Gastrocnemius medialis (tissue), 4 donors: ENCODE data around the gene MMP15. TPM values are rescaled to one million over a fixed set of nuclear protein-coding genes. Genes with fewer than 3 reads are reported as not detected.

ENCODE experiments used
- ATAC-seq, 2 donors: fragments of 150-250 bp; one replicate each; pipeline ENCODE4 v1.9.1; 2016
- DNase-seq, 2 donors: peaks; one replicate each; pipeline ENCODE4 v3.0.0-alpha.2; 2019
- H3K27ac ChIP-seq, 4 donors: fragments of 200-600 bp; sonication (generic); 1 replicate in 1 of 4; 2 replicates in 3 of 4; pipeline ENCODE4 v1.5.1; 2016 to 2018; ENCODE audit warnings: mild to moderate bottlenecking in 2 of 4, moderate library complexity in 1 of 4
- H3K27me3 ChIP-seq, 3 donors: fragments of 200-600 bp; sonication (generic) in 2 of 3; 1 replicate in 1 of 3; 2 replicates in 2 of 3; pipeline versions ENCODE4 v1.5.1 to v1.6.0; 2016 to 2019; ENCODE audit warnings: mild to moderate bottlenecking in 1 of 3, moderate library complexity in 1 of 3
- H3K36me3 ChIP-seq, 2 donors: fragments of 200-600 bp; sonication (generic) in 1 of 2; one replicate each; pipeline ENCODE4 v1.5.1; 2017 to 2018
- H3K4me1 ChIP-seq, 2 donors: fragments of 200-600 bp; sonication (generic) in 1 of 2; one replicate each; pipeline ENCODE4 v1.5.1; 2016 to 2017; ENCODE audit warnings: mild to moderate bottlenecking in 2 of 2
- H3K4me3 ChIP-seq, 4 donors: fragments of 200-600 bp; sonication (generic) in 3 of 4; 1 replicate in 1 of 4; 2 replicates in 3 of 4; pipeline ENCODE4 v1.5.1; 2016 to 2019; ENCODE audit warnings: mild to moderate bottlenecking in 2 of 4
- H3K9me3 ChIP-seq, 3 donors: fragments of 200-600 bp; sonication (generic) in 2 of 3; 1 replicate in 1 of 3; 2 replicates in 2 of 3; pipeline ENCODE4 v1.5.1; 2016 to 2019
- CTCF ChIP-seq, 5 experiments: fragments of 450-650 bp in 3 of 5; fragments of 200-600 bp in 2 of 5; sonication (generic) in 2 of 5; IDR thresholded peaks in 4 of 5; conservative IDR thresholded peaks in 1 of 5; 1 replicate in 4 of 5; 2 replicates in 1 of 5; pipeline ENCODE4 v1.5.1; 2016 to 2019; ENCODE audit warnings: antibody characterized with exemption in 5 of 5, mild to moderate bottlenecking in 3 of 5, moderate library complexity in 3 of 5
- POLR2A ChIP-seq, 2 donors: fragments of 450-650 bp; IDR thresholded peaks; one replicate each; pipeline ENCODE4 v1.6.1; 2017; ENCODE audit warnings: antibody characterized with exemption in 2 of 2, mild to moderate bottlenecking in 2 of 2, moderate library complexity in 2 of 2
- in situ Hi-C, 4 donors: fragments of 200-750 bp; cut with MboI; loops; one replicate each; pipeline versions ENCODE4 v1.15.0 to v1.8.0; 2017; ENCODE audit warnings: low sequenced_read_pairs in 4 of 4
- intact Hi-C: fragments of 100-400 bp; cut with DNase I; formaldehyde crosslinking; loops from one replicate; pipeline ENCODE4 v1.15.1; 2023; ENCODE audit warnings: low total_unique reads
- total RNA-seq, 4 donors: library from RNA; depleted of rRNA; stranded (reverse); fragments of >200 nt; gene quantifications; one replicate each; pipeline versions ENCODE4 v1.1.0 to v1.2.3, GENCODE V29; 2016

Gene MMP15
- total RNA-seq, 4 donors from 2014 or later, result 2.9 to 8.1 (median 4.9) TPM

- in situ Hi-C loops, result loop anchor here in 2 of 4 donors (10.0 to 25.0 kb wide), 3 partner anchors 117 to 274 kb away; partner anchors contain the start of gene KATNB1 (in 1 of the 2)
- no peak for ATAC-seq
- intact Hi-C loops, result no loop called here
Measured at GRCh38 chr16:58011652-58012051, 13.9 kb upstream of the MMP15 start.

GRCh38 chr16:58012481-58012880 is 13.1 kb upstream of the MMP15 start:
- Histone ChIP-seq H3K36me3 (peaks cover 0 to 34% of the 10 kb centered on the region in 2 donors), H3K4me1 (no peaks in the 10 kb centered on the region), H3K27me3 (no peaks in the 10 kb centered on the region), H3K27ac (no peak overlapping the region), H3K4me3 (no peak overlapping the region), H3K9me3 (no peaks in the 10 kb centered on the region)
- TF ChIP-seq POLR2A (IDR thresholded peaks at IDR 0.05), result no peak
- no peak for TF ChIP-seq CTCF (IDR thresholded peaks at IDR 0.05 in 4 of 5, conservative IDR thresholded peaks at IDR 0.05 in 1 of 5)
- DNase-seq (no peak), ATAC-seq (no peak)
- intact Hi-C loops, result no loop called here
- in situ Hi-C loops, result loop anchor here in 2 of 4 donors (10.0 to 25.0 kb wide), 3 partner anchors 118 to 275 kb away; partner anchors contain the start of gene KATNB1 (in 1 of the 2)

More at GRCh38 chr16:58011652-58012051, 13.9 kb upstream of the MMP15 start:
- no peaks in the 10 kb centered on the region for H3K27me3 ChIP-seq
- peaks cover 0 to 34% of the 10 kb centered on the region in 2 donors for H3K36me3 ChIP-seq
- no peaks in the 10 kb centered on the region for H3K4me1 ChIP-seq
- TF ChIP-seq CTCF (IDR thresholded peaks at IDR 0.05 in 4 of 5, conservative IDR thresholded peaks at IDR 0.05 in 1 of 5) (no peak), POLR2A (IDR thresholded peaks at IDR 0.05) (no peak)
- H3K9me3 ChIP-seq, result no peaks in the 10 kb centered on the region
- H3K27ac ChIP-seq, result no peak overlapping the region
- no peak for DNase-seq
- H3K4me3 ChIP-seq, result no peak overlapping the region

- no peak for DNase-seq
- no peak for ATAC-seq
- no peak for TF ChIP-seq POLR2A (IDR thresholded peaks at IDR 0.05)
- no peak for TF ChIP-seq CTCF (IDR thresholded peaks at IDR 0.05 in 4 of 5, conservative IDR thresholded peaks at IDR 0.05 in 1 of 5)
- H3K9me3 ChIP-seq, result no peaks in the 10 kb centered on the region
- H3K36me3 ChIP-seq, result peaks cover 0 to 34% of the 10 kb centered on the region in 2 donors
- H3K27ac ChIP-seq, result no peak overlapping the region
- H3K4me3 ChIP-seq, result no peak overlapping the region
- no peaks in the 10 kb centered on the region for H3K27me3 ChIP-seq
- in situ Hi-C loops (loop anchor here in 2 of 4 donors (10.0 to 25.0 kb wide), 3 partner anchors 119 to 276 kb away; partner anchors contain the start of gene KATNB1 (in 1 of the 2)), intact Hi-C loops (no loop called here)
- H3K4me1 ChIP-seq, result no peaks in the 10 kb centered on the region
Measured at GRCh38 chr16:58013201-58013956, 12.2 kb upstream of the MMP15 start.

- in situ Hi-C loops, result loop anchor here in 2 of 4 donors (10.0 to 25.0 kb wide), 3 partner anchors 122 to 280 kb away; partner anchors contain the start of gene KATNB1 (in 1 of the 2)
- intact Hi-C loops, result no loop called here
Measured at GRCh38 chr16:58016840-58017446, 8.6 kb upstream of the MMP15 start.

More at GRCh38 chr16:58016840-58017446, 8.6 kb upstream of the MMP15 start:
- ATAC-seq, result no peak
- Histone ChIP-seq H3K9me3 (no peaks in the 10 kb centered on the region), H3K27me3 (no peaks in the 10 kb centered on the region), H3K27ac (no peak overlapping the region), H3K4me3 (no peak overlapping the region), H3K4me1 (no peaks in the 10 kb centered on the region), H3K36me3 (peaks cover 0 to 24% of the 10 kb centered on the region in 2 donors)
- no peak for DNase-seq
- TF ChIP-seq POLR2A (IDR thresholded peaks at IDR 0.05) (no peak), CTCF (IDR thresholded peaks at IDR 0.05 in 4 of 5, conservative IDR thresholded peaks at IDR 0.05 in 1 of 5) (no peak)
